Keratinocyte (primary cell): Measurements from ENCODE around the gene MIPOL1. TPM values are rescaled to one million over a fixed set of nuclear protein-coding genes. Genes with fewer than 3 reads are reported as not detected.

ENCODE experiments used
- DNase-seq: peaks from one replicate; pipeline ENCODE4 v3.0.0-alpha.2; 2011; ENCODE audit warnings: low read depth, missing footprints, low spot score
- FAIRE-seq: peaks from 2 replicates; lab custom pipeline; 2011; peaks lifted over from hg19 to GRCh38; lab: Jason Lieb, UNC
- H2AFZ ChIP-seq: 2 replicates; pipeline ENCODE4 v1.6.0; 2012; ENCODE audit warnings: low read length, control low read depth, inconsistent platforms; ENCODE audit not compliant: control insufficient read depth
- H3K27ac ChIP-seq: 2 replicates; pipeline ENCODE4 v1.5.1; 2011; ENCODE audit warnings: low read length; ENCODE audit not compliant: control insufficient read depth, insufficient read depth
- H3K27me3 ChIP-seq: 3 replicates; pipeline ENCODE4 v1.6.0; 2011; ENCODE audit warnings: low read length; ENCODE audit not compliant: control insufficient read depth, insufficient read depth; ENCODE audit errors: extremely low read depth
- H3K36me3 ChIP-seq, 2 experiments: 2 replicates in 1 of 2; 3 replicates in 1 of 2; pipeline ENCODE4 v1.5.1; 2011; ENCODE audit warnings: low read length in 2 of 2, mild to moderate bottlenecking in 1 of 2; ENCODE audit not compliant: control insufficient read depth in 2 of 2, insufficient read depth in 2 of 2; ENCODE audit errors: extremely low read depth in 1 of 2
- H3K4me1 ChIP-seq: 3 replicates; pipeline ENCODE4 v1.5.1; 2011; ENCODE audit warnings: low read length; ENCODE audit not compliant: control insufficient read depth, insufficient read depth; ENCODE audit errors: extremely low read depth
- H3K4me2 ChIP-seq: 3 replicates; pipeline ENCODE4 v1.6.0; 2011; ENCODE audit warnings: low read depth, low read length; ENCODE audit not compliant: control insufficient read depth, insufficient read depth; ENCODE audit errors: extremely low read depth
- H3K4me3 ChIP-seq, 3 experiments: fragments of 200-600 bp in 1 of 3; sonication (generic) in 1 of 3; 2 replicates in 2 of 3; 3 replicates in 1 of 3; pipeline ENCODE4 v1.5.1; 2011 to 2016; ENCODE audit warnings: low read length in 3 of 3, mild to moderate bottlenecking in 3 of 3, control low read depth in 2 of 3, inconsistent platforms in 1 of 3, low read depth in 1 of 3, mixed read lengths in 1 of 3, mixed run types in 1 of 3, moderate library complexity in 1 of 3; ENCODE audit not compliant: control insufficient read depth in 2 of 3, insufficient read depth in 2 of 3; ENCODE audit errors: extremely low read depth in 1 of 3
- H3K79me2 ChIP-seq: 2 replicates; pipeline ENCODE4 v1.6.0; 2012; ENCODE audit warnings: low read length; ENCODE audit not compliant: control insufficient read depth, insufficient read depth
- H3K9ac ChIP-seq: 3 replicates; pipeline ENCODE4 v1.6.0; 2011; ENCODE audit warnings: low read length; ENCODE audit not compliant: control insufficient read depth, insufficient read depth; ENCODE audit errors: extremely low read depth
- H3K9me1 ChIP-seq: 3 replicates; pipeline ENCODE4 v1.6.0; 2011; ENCODE audit warnings: low read length; ENCODE audit not compliant: control insufficient read depth, insufficient read depth; ENCODE audit errors: extremely low read depth
- H3K9me3 ChIP-seq: 2 replicates; pipeline ENCODE4 v1.5.1; 2012; ENCODE audit warnings: low read depth, low read length; ENCODE audit not compliant: control insufficient read depth
- H4K20me1 ChIP-seq: 3 replicates; pipeline ENCODE4 v1.6.0; 2011; ENCODE audit warnings: low read length; ENCODE audit not compliant: control insufficient read depth, insufficient read depth; ENCODE audit errors: extremely low read depth
- EZH2 ChIP-seq: IDR thresholded peaks from one replicate; pipeline ENCODE4 v1.6.1; 2012; ENCODE audit warnings: inconsistent platforms, mild to moderate bottlenecking, low read length, moderate library complexity
- dilution Hi-C: fragments of 300-500 bp; cut with MboI; formaldehyde crosslinking; loops from one replicate; pipeline ENCODE4 v1.7.0; 2020; ENCODE audit warnings: low sequenced_read_pairs; ENCODE audit not compliant: extremely low pct_ligation_motif_present
- polyA plus RNA-seq, 5 experiments: library from polyadenylated mRNA; depleted of rRNA in 3 of 5; stranded (reverse) in 3 of 5; stranded (forward) in 1 of 5; unstranded in 1 of 5; fragments of >200 nt; gene quantifications; 1 replicate in 1 of 5; 2 replicates in 3 of 5; 3 replicates in 1 of 5; pipeline versions ENCODE4 v1.2.1 to v1.2.3, GENCODE V29; 2011 to 2012; ENCODE audit warnings: missing spikeins in 2 of 5, low read depth in 1 of 5, low replicate concordance in 1 of 5
- TF ChIP-seq, protein P1 (sequence below), 3 experiments: IDR thresholded peaks in 1 of 3; conservative IDR thresholded peaks in 1 of 3; optimal IDR thresholded peaks in 1 of 3; 2 replicates in 2 of 3; 3 replicates in 1 of 3; pipeline versions ENCODE3 to v1.5.1; 2011; ENCODE audit warnings: low read length in 3 of 3, mild to moderate bottlenecking in 3 of 3, moderate library complexity in 2 of 3, control low read depth in 1 of 3, inconsistent platforms in 1 of 3; ENCODE audit not compliant: insufficient read depth in 2 of 3; ENCODE audit errors: extremely low read depth in 1 of 3

Gene MIPOL1
- polyA plus RNA-seq, 1 donor (not counting 4 experiments of a cell fraction or from before 2014, with no cell fraction given): 10.9 TPM

DNA sequence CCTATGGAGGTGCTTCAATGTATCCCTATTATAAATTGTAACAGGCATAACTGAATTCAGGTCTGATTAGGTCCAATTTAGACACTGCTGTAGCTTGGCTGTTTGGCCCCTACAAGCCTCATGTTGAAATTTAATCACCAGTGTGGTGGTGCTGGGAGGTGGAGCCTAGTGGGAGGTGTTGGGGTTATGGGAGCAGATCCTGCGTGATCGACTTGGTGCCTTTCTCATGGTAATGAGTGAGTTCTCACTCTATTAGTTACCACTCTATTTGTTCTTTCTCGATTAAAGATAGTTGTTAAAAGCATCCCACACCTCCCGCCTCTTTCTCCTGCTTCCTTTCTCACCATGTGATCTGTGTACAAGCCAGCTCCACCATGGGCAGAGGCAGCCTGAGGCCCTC lies 275.2 kb downstream of the MIPOL1 start:
- H3K9me1 ChIP-seq: no peaks in the 10 kb centered on the region
- FAIRE-seq: no peak
- dilution Hi-C loops: no loop called here
- H3K27ac ChIP-seq: no peak overlapping the region
- no peaks in the 10 kb centered on the region for H3K27me3 ChIP-seq
- H3K4me2 ChIP-seq: no peak overlapping the region
- H3K36me3 ChIP-seq: no peaks in the 10 kb centered on the region
- no peak for DNase-seq
- no peaks in the 10 kb centered on the region for H4K20me1 ChIP-seq
- no peaks in the 10 kb centered on the region for H3K9me3 ChIP-seq
- no peak overlapping the region for H3K4me3 ChIP-seq
- H3K79me2 ChIP-seq: no peaks in the 10 kb centered on the region
- no peak overlapping the region for H2AFZ ChIP-seq
- no peaks in the 10 kb centered on the region for H3K4me1 ChIP-seq
- H3K9ac ChIP-seq: no peak overlapping the region
- TF ChIP-seq, protein P1, sequence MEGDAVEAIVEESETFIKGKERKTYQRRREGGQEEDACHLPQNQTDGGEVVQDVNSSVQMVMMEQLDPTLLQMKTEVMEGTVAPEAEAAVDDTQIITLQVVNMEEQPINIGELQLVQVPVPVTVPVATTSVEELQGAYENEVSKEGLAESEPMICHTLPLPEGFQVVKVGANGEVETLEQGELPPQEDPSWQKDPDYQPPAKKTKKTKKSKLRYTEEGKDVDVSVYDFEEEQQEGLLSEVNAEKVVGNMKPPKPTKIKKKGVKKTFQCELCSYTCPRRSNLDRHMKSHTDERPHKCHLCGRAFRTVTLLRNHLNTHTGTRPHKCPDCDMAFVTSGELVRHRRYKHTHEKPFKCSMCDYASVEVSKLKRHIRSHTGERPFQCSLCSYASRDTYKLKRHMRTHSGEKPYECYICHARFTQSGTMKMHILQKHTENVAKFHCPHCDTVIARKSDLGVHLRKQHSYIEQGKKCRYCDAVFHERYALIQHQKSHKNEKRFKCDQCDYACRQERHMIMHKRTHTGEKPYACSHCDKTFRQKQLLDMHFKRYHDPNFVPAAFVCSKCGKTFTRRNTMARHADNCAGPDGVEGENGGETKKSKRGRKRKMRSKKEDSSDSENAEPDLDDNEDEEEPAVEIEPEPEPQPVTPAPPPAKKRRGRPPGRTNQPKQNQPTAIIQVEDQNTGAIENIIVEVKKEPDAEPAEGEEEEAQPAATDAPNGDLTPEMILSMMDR (optimal IDR thresholded peaks at IDR 0.05 in 1 of 3, IDR thresholded peaks at IDR 0.05 in 1 of 3, conservative IDR thresholded peaks at IDR 0.05 in 1 of 3; ENCODE audit: extremely low read depth in 1 of 3, insufficient read depth in 2 of 3, low read length in 3 of 3): no peak
- no peak for TF ChIP-seq EZH2

DNA sequence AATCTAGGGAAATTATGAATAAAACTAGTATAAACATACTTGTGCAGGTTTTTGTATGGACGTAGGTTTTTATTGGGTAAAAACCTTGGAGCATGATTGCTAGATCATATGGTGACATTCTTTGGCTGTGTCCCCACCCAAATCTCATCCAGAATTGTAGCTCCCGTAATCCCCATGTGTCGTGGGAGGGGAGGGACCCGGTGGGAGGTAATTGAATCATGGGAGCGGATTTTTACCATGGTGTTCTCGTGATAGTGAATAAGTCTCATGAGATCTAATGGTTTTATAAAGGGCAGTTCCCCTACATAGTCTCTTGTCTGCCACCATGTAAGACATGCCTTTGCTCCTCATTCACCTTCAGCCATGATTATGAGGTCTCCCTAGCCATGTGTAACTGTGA lies 276.5 kb downstream of the MIPOL1 start:
- Histone ChIP-seq H3K4me1 (no peaks in the 10 kb centered on the region), H3K36me3 (no peaks in the 10 kb centered on the region), H3K9me3 (no peaks in the 10 kb centered on the region), H3K27ac (no peak overlapping the region), H3K9ac (no peak overlapping the region), H3K27me3 (no peaks in the 10 kb centered on the region), H2AFZ (no peak overlapping the region), H3K79me2 (no peaks in the 10 kb centered on the region), H3K9me1 (no peaks in the 10 kb centered on the region), H3K4me2 (no peak overlapping the region), H4K20me1 (no peaks in the 10 kb centered on the region), H3K4me3 (no peak overlapping the region)
- DNase-seq (no peak), FAIRE-seq (no peak)
- TF ChIP-seq EZH2: no peak
- TF ChIP-seq, protein P1 (optimal IDR thresholded peaks at IDR 0.05 in 1 of 3, IDR thresholded peaks at IDR 0.05 in 1 of 3, conservative IDR thresholded peaks at IDR 0.05 in 1 of 3; ENCODE audit: extremely low read depth in 1 of 3, insufficient read depth in 2 of 3, low read length in 3 of 3): no peak
- dilution Hi-C loops: no loop called here
